ENCODE results near the gene ZNF417. TPM values are rescaled to one million over a fixed set of nuclear protein-coding genes. Genes with fewer than 3 reads are reported as not detected.

Gene ZNF417
- total and polyA plus RNA-seq, 2 experiments from 2014 or later = 6.0 to 19.4 TPM

GRCh38 chr19:57887195-57887941, 29.0 kb downstream of the ZNF417 start:
- TF ChIP-seq JUNB (IDR thresholded peaks at IDR 0.05; ENCODE audit: unreplicated experiment) (peak; percentile 15), POLR2AphosphoS5 (IDR thresholded peaks at IDR 0.05; ENCODE audit: low read depth) (peak; percentile 37; the same call in 1 of the 2 replicates), NANOG (IDR thresholded peaks at IDR 0.05; ENCODE audit: borderline replicate concordance) (peak; percentile 93), REST (IDR thresholded peaks at IDR 0.05; ENCODE audit: unreplicated experiment) (no peak)
- ATAC-seq (peak; percentile 55), DNase-seq (ENCODE audit: low spot score) (peak; percentile 96)
- Histone ChIP-seq H3K9me2 (ENCODE audit: insufficient read depth) (no peaks in the 10 kb centered on the region; the same call in 1 of the 2 replicates), H3K36me3 (ENCODE audit: insufficient read depth) (peaks cover 18% of the 10 kb centered on the region), H3K4me1 (ENCODE audit: insufficient read depth) (peaks cover 40% of the 10 kb centered on the region), H3K4me3 (peak overlapping the region; percentile 73), H3K4me2 (peak overlapping the region; percentile 75), H3K27ac (ENCODE audit: low read depth) (peak overlapping the region; percentile 97), H3K27me3 (ENCODE audit: insufficient read depth) (no peaks in the 10 kb centered on the region), H3K79me2 (replicated peaks; ENCODE audit: insufficient read depth) (peaks cover 59% of the 10 kb centered on the region), H4K20me1 (replicated peaks; ENCODE audit: insufficient read depth) (peaks cover 40% of the 10 kb centered on the region), H2AFZ (no peak overlapping the region), H3F3A (replicated peaks; ENCODE audit: low read depth) (no peaks in the 10 kb centered on the region; the same call in 1 of the 2 replicates)
- Mint-ChIP-seq H3K27me3 (ENCODE audit: insufficient read depth, low read depth, poor library complexity) (peaks cover 5% of the 10 kb centered on the region), H3K4me3 (peak overlapping the region; percentile 92), H3K27ac (peak overlapping the region; percentile 84), H3K36me3 (ENCODE audit: low read depth) (peaks cover 59% of the 10 kb centered on the region), H3K4me1 (peaks cover 43% of the 10 kb centered on the region), H3K9me3 (peaks cover 3% of the 10 kb centered on the region; the same call in 2 of the 3 replicates)

GRCh38 chr19:57886046-57886445, 30.3 kb downstream of the ZNF417 start:
- ATAC-seq = no peak
- peak overlapping the region; percentile 73 for H3K4me3 ChIP-seq
- Mint-ChIP-seq H3K36me3 (ENCODE audit: low read depth) (peaks cover 59% of the 10 kb centered on the region), H3K4me1 (peaks cover 38% of the 10 kb centered on the region), H3K27ac (peak overlapping the region; percentile 60), H3K4me3 (peak overlapping the region; percentile 92), H3K27me3 (ENCODE audit: insufficient read depth, low read depth, poor library complexity) (peaks cover 5% of the 10 kb centered on the region), H3K9me3 (peaks cover 3% of the 10 kb centered on the region; the same call in 2 of the 3 replicates)
- peaks cover 60% of the 10 kb centered on the region for H3K79me2 ChIP-seq (replicated peaks; ENCODE audit: insufficient read depth)
- H2AFZ ChIP-seq = no peak overlapping the region
- no peaks in the 10 kb centered on the region; the same call in 1 of the 2 replicates for H3F3A ChIP-seq (replicated peaks; ENCODE audit: low read depth)
- H3K27ac ChIP-seq (ENCODE audit: low read depth) = peak overlapping the region; percentile 97
- H4K20me1 ChIP-seq (replicated peaks; ENCODE audit: insufficient read depth) = peaks cover 40% of the 10 kb centered on the region
- H3K36me3 ChIP-seq (ENCODE audit: insufficient read depth) = peaks cover 18% of the 10 kb centered on the region
- no peaks in the 10 kb centered on the region; the same call in 1 of the 2 replicates for H3K9me2 ChIP-seq (ENCODE audit: insufficient read depth)
- H3K4me2 ChIP-seq = peak overlapping the region; percentile 75
- DNase-seq (ENCODE audit: low spot score) = peak; percentile 42
- no peaks in the 10 kb centered on the region for H3K27me3 ChIP-seq (ENCODE audit: insufficient read depth)
- H3K4me1 ChIP-seq (ENCODE audit: insufficient read depth) = peaks cover 40% of the 10 kb centered on the region
- TF ChIP-seq POLR2AphosphoS5 (IDR thresholded peaks at IDR 0.05; ENCODE audit: low read depth) (no peak), EZH2 (IDR thresholded peaks at IDR 0.05; ENCODE audit: low read depth, unreplicated experiment) (no peak), REST (IDR thresholded peaks at IDR 0.05; ENCODE audit: unreplicated experiment) (no peak), STAT1 (IDR thresholded peaks at IDR 0.05; ENCODE audit: unreplicated experiment) (no peak), CREB1 (CRISPR knock-in tag; IDR thresholded peaks at IDR 0.05; ENCODE audit: low read depth) (no peak), NANOG (IDR thresholded peaks at IDR 0.05; ENCODE audit: borderline replicate concordance) (no peak), JUNB (IDR thresholded peaks at IDR 0.05; ENCODE audit: unreplicated experiment) (no peak)
